ENCODE measurements around the gene ACER2.
"Not testable (repeated sequence)": the region's sequence is repeated elsewhere in the genome, so short reads cannot be mapped to it uniquely, and the experiment has no call there.

ACER2 gene

DNA sequence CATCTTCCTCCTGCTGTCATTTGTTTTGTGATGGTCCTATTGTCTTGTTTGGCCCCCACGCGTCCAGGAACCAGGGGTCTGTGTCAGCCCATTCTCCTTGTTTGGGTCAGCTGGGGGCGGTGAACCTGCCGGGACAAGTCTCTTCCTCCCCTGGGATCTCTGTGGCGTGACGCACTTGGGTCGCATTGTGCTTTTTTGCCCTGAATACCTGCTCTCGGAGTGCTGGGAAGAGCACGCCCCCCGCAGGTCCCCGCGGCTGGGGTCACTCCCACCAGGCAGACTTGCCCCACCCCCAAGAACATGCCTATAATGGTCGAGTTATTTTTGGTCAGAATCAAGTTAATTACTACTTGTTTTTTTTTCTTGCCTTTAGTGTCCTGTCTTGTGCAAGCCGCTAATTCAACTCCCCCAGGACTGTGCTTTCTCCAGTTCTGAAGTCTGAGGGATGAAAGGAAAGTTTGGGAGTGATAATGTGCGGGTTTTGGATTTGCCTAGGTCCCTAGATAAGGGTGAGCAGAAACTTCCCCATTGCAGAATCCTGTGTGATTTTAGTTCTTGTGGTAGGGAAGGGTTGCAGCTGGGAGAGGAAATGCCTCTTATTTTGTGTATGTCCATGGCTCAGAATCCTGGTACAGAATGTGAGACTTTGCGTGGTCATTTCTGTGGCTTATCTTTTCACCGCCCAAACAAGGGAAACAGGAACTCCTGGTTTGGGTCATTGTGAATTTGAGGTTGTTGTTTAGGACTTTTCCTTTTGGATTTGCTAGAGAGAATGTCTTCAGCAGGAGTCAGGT lies 789 bp downstream of the ACER2 start:
- DNase-seq (ENCODE audit: low read depth in 2 of 2) = no peak

DNA sequence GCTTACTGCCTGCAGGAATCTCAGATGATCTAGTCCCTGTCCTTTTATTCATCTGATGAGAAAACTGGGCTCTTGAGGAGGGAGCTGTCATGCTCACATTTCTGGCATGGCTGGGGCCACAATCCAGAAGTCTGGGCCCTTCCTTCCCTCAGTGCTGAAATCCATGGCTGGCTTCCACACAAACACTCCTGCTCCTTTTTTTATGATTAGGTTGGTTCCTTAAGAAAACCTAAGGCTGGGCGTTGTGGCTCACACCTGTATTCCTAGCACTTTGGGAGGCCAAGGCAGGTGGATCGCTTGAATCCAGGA lies 1.3 kb downstream of the ACER2 start:
- DNase-seq (ENCODE audit: low read depth in 2 of 2) = no peak

DNA sequence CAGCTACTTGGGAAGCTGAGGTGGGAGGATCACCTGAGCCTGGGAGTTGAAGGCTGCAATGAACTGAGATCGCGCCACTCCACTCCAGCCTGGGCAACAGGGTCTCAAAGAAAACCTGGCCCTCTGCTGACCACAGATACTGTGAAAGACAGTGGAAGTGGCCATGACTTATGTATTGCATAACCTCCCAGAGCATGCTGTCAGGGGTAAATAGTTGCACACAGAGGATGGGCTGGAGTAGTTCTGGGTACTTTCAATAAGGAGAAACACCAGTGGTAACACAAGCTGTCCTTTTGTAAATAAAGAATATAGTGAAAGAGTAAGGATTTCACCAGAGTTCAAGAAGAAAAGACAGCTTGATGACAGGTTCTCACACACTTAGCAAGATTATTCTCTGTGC lies 1.8 kb downstream of the ACER2 start:
- DNase-seq (ENCODE audit: low read depth in 2 of 2) = no peak

DNA sequence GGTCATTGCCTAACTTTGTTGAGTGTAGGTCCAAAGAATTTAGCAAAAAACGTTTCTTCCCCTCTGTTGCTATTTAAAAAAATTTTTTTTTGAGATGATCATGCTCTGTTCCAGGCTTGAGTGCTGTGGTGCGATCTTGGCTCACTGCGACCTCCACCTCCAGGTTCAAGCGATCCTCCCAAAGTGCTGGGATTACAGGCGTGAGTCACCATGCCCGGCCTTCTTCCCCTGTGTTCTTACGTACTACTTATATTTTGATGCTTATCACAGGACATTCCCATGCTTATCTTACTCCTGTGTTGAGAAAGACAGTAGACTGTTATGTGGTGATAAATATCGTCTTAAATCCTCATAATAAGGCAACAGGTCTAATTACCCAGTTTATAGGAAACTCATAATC lies 2.5 kb downstream of the ACER2 start:
- no peak for DNase-seq (ENCODE audit: low read depth in 2 of 2)

DNA sequence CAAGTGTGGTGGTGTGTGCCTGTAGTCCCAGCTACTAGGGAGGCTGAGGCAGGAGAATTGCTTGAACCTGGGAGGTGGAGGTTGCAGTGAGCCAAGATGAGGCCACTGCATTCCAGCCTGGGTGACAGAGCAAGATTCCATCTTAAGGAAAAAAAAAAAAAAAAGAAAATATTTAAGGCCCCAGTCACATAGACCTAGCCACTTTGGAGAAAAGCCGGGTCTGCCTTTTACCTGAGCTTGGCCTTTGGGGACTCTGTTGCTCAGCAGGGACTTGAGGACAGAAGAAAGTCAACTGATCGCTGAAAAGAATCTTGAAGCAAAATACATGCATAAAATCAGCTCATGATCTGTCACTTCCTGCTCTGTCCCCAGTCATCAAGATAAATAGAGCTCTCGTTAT lies 4.6 kb downstream of the ACER2 start:
- DNase-seq (ENCODE audit: low read depth in 2 of 2) = not testable (repeated sequence)

DNA sequence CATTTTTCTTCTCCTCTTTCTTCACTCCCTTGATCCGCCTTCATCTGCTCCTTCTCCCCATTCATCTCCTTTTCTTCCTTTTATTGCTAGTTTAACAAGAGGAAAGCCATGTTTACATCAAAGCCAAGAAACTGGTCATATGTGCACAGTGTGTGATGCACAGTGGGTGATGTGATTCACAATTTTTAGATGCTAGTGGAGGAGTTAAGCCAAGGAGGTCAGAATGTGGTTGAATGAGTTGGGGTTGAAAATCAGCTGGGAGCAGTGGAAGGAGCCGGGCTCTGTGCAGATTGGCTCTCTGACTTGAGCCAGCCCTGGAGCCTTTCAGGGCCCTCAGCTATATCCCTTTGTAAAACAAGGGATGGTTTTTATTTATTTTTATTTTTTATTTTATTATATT lies 7.3 kb downstream of the ACER2 start:
- DNase-seq (ENCODE audit: low read depth in 2 of 2) = no peak

DNA sequence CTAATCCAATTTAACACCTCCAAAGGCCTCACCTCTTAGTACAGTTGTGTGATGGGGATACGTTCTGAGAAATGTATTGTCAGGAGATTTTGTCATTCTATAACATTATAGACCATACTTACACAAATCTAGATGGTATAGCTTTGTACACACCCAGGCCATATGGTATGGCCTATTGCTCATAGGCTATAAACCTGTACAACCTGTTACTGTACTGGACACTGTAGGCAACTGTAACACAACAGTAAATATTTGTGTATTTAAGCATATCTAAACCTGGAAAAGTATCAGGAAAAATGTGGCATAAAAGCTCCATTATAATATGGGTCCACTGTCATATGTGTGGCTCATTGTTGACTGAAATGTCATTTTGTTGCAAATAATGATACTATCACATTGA lies 12.1 kb downstream of the ACER2 start:
- no peak for DNase-seq (ENCODE audit: low read depth in 2 of 2)

DNA sequence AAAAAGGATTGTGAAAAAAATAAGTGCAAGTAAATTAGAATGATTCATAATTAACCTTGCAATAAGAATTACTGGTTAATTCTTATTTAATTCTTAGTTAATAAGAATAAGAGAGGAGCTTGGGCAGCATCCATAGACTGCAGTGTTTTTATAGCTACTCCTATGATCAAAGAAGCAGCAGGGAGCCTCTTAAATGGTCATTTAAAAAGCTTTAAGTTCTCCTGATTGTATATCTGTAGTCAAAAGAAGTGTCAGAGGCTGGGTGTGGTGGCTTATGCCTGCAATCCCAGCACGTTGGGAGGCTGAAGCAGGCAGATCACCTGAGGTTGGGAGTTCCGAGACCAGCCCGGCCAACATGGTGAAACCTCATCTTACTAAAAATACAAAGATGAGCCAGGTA lies 14.4 kb downstream of the ACER2 start:
- no peak for DNase-seq (ENCODE audit: low read depth in 2 of 2)

DNA sequence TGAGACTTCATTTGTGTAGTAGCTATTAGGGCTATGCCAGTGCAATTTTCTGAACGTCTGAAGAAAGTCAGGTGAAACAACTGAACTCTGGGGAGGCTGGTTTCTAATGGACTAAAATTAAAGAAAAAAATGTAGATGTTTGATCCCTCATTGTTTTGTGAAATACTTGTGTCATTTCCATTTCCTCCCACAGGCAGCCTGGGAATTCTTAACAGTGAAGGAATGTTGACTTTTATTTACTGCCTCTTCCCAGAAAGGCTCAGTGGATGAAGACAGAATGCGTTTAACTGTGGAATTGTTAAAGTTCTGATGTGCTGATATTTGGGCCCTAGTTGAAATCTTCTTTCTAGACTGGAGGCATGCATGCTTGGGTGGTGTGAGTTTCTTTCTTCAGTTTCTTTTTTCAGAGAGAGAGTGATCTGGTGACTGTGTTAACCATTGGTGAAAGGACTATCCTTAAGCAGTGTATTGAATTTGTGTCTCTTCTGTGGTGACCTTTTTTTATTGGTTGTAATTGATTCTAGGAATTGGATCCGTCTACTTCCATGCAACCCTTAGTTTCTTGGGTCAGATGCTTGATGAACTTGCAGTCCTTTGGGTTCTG lies 15.5 kb downstream of the ACER2 start:
- DNase-seq (ENCODE audit: low read depth in 2 of 2) = no peak

DNA sequence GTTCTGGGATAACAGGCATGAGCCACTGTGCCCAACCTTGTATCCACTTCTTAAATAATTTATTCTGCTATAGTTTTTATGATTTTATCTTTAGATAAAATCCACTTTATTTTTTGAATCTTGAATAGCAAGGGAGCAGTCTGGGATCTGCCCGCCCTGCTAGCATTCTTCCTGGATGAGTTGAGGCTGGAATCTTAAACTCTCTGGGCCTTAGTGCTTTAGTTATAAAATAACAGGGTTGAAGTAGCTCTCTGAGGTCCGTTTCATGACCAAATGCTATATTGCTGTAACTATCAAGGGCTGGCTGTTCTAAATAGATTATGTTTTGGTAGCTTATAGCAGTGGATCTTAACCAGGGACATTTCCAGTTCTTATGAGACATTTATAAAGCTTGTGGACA lies 20.8 kb downstream of the ACER2 start:
- DNase-seq (ENCODE audit: low read depth in 2 of 2) = no peak

DNA sequence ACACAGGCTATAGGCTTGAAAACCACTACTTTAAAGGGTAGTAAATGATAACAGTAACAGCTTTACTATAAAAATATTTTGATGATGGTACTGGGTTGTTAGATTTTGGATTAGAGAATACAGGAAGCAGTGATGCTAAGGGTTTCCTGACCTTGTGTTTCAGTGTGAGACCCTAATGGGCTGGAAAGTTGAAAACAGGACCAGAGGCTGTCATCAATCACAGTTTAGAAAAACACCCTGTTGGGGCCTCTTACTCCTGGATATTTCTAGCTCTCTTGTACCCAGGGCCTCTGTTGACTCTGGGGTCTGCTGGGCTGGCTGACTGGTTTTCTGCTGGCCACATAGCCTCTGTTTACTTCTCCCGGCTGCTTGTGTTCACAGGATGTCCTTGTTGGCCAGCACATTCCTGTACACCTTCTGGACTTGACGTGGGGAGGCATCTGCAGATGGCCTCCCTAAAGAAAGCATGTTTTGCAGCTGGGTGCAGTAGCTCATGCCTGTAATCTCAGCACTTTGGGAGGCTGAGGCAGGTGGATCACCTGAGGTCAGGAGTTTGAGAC lies 21.5 kb downstream of the ACER2 start:
- DNase-seq (ENCODE audit: low read depth in 2 of 2) = no peak

DNA sequence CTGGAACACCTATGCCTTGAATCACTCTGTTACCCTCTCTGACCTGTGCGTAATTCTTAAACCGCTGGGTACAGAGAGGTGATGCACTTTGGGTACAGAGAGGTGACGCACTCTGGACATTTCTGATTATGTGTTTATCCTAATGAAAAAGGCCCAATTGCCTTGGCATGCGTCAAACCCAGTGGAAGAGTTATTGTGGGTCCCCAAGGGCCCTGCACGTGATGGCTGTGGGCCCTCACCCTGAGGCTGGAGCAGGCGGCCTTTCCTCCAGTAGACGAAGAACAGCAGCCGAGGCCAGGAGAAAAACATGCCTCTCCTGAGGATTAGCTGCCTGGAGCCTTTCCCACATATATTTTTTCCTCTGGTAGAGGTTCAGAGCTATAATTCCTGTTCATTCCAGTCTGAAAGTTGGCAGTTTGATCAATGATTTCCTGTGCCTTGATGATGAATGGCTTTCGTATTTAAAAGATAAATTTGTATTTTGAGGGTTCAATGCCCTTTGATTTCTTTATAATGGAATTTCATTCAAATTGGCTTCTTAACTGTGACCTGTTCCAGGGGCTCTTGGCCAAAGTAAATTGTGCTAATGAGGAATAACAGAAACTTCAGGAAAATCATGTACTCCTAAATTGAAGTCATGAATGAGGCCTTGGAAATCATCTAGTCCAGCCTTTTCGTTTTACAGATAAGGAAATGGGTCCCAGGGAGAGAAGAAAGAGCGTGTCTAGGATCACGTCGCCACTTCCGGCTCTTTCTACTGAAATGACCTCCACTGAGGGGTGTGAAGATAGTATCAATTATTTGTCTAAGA lies 22.8 kb downstream of the ACER2 start:
- no peak for DNase-seq (ENCODE audit: low read depth in 2 of 2)

GRCh38 chr9:19432473-19432872 lies 23.7 kb downstream of the ACER2 start:
- no peak for DNase-seq (ENCODE audit: low read depth in 2 of 2)

- DNase-seq (ENCODE audit: low read depth in 2 of 2) = not testable (repeated sequence)
These were observed 24.9 kb downstream of the ACER2 start for GRCh38 chr9:19433729-19434128.

DNA sequence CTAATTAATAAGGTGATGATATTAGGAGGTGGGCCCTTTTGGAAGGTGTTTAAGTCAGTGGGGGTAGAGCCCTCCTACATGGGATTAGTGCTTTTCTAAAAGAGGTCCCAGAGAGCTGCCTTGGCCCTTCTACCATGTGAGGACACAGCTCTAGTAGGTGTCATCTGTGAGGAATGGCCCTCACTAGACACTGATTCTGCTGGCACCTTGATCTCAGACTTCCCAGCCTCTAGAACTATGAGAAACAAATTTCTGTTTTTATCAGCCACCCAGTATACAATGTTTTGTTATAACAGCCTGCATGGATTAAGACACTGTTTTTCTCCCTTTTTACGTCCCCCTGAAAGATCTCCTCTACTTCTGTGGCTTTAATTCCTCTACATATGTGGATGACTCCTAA lies 31.6 kb downstream of the ACER2 start:
- no peak for DNase-seq (ENCODE audit: low read depth in 2 of 2)

DNA sequence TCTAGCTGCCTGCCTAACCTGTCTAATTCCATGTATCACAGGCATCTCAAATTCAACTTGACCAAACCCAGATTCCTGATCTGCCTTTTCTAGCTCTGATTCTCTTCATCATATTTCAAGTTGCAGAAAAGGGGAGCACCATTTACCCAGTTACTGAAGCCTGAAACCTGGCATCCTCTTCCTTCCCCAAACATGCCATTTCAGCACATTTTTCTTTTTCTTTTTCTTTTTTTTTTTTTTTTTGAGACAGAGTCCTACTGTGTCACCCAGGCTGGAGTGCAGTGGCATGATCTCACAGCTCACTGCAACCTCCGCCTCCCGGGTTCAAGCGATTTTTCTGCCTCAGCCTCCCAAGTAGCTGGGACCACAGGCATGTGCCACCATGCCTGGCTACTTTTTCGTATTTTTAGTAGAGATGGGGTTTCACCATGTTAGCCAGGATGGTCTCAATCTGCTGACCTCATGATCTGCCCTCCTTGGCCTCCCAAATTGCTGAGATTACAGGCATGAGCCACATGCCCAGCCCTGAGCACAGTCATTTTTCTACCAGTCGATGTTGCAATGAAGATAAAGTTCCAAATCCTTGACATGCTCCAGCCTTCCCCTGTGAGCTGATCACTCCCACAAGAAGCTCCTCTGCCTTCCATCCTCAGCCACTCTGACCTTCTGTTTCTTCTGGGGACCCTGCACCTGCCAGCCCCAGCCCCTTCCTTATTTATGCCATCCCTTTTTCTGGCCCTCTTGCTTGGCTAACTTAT lies 32.2 kb downstream of the ACER2 start:
- no peak for DNase-seq (ENCODE audit: low read depth in 2 of 2)

- DNase-seq (ENCODE audit: low read depth in 2 of 2) = no peak
These were observed 32.9 kb downstream of the ACER2 start for GRCh38 chr9:19441730-19442129.

DNA sequence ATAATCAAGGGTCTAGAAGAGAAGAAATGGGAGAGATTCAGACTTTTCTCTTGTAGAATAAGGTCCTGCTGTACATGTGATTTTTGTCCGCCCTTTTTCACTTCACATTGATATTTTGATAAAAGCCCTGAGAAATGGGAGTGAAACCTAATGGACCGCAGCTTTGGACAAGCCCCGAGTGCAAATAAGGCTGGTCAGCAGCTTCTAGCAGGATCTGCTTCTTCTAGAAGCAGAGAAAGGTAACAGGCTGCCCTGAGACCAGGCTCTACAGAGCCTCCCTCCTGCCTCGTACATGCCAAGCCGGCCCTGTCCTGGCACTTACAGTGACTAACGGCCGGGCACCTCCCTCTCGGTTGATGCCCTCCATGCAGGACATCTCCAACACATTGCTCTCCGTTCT lies 33.4 kb downstream of the ACER2 start:
- no peak for DNase-seq (ENCODE audit: low read depth in 2 of 2)

DNA sequence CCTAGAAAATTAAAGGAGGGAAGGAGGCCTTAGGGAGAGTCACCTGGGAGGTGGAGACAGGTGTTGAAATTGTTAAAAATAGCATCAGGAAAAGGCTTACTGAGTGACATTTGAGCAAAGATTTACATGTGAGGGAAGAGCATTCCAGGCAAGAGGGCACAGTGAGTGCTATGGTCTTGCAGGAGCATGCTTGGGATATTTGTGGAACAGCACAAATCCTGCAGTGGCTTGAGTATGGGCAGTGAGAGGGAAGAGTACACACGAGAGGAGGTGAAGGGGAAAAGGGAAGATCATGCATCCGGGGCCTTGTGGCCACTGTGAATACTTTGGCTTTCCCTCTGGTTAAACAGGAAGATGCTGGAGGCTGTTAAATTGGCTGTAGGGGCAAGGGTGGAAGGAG lies 36.6 kb downstream of the ACER2 start:
- DNase-seq (ENCODE audit: low read depth in 2 of 2) = no peak

GRCh38 chr9:19446361-19446861 lies 37.6 kb downstream of the ACER2 start:
- no peak for DNase-seq (ENCODE audit: low read depth in 2 of 2)

DNA sequence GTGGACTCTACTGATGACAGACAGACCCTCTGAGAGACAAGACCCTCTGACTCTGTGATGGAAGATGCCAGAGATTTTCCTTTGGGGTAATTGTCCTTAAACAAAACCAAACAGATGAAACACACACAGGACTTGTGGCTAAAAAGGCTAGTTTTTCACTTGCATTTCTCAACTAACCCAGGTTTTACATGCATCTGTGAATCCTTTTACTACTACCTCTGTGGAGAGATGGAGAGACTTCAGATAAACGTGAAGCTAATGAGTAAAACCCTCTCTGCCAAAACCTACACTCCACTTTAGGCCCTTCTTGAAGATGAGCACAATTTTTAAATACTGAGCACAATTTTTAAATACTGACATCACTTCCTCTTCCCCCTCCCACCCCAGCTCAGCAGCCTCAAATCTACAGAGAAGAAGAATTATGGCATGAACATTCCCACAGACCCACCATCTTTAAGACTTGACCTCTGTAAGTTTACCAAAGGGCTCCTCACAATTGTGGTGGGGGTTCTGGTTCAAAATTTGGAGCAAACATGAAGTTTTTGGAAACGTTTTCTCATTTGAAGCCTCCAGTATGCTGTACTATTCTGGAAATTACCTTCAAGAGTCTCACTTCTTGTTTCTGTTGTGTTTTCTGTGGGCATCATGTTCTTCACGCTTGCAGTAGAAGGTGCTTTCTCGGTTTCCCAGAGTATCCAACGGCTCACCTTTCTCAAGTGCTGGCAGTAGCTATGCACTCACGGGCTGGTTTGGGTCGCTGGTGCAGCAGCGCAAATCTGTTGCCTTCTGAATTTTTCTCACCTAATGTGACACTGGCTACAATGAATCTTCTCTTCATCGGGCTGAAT lies 42.7 kb downstream of the ACER2 start:
- no peak for DNase-seq (ENCODE audit: low read depth in 2 of 2)

Measured in stimulated activated CD8-positive, alpha-beta memory T cell treated with anti-CD3 and anti-CD28 coated beads, Interleukin-7, amount 100 ng/mL, for 4 hours (primary cell).